Neural cell (in vitro differentiated cells): ENCODE measurements around the gene NFIX. TPM values are rescaled to one million over a fixed set of nuclear protein-coding genes. Genes with fewer than 3 reads are reported as not detected.

Experiments used
- H2AFZ ChIP-seq: fragments of 200-600, 300-800 bp; sonication (generic), shearing (Covaris generic); 2 replicates; pipeline ENCODE4 v1.6.0; 2014; ENCODE audit warnings: low read depth, mild to moderate bottlenecking, antibody characterized with exemption, low read length, moderate library complexity
- H3F3A ChIP-seq: fragments of 200-600 bp; shearing (Covaris generic); 2 replicates; pipeline ENCODE4 v1.6.1; 2016; ENCODE audit warnings: mild to moderate bottlenecking, moderate library complexity, mixed read lengths, antibody characterized with exemption, low read length; ENCODE audit not compliant: insufficient read depth, poor library complexity, severe bottlenecking
- H3K27ac ChIP-seq: fragments of 200-600, 300-800 bp; sonication (generic), shearing (Covaris generic); 2 replicates; pipeline ENCODE4 v1.5.1; 2014; ENCODE audit warnings: mild to moderate bottlenecking, low read length, moderate library complexity
- H3K27me3 ChIP-seq: fragments of 300-800, 200-600 bp; sonication (generic), shearing (Covaris generic); 2 replicates; pipeline ENCODE4 v1.6.0; 2014; ENCODE audit warnings: mild to moderate bottlenecking, low read depth, low read length, moderate library complexity; ENCODE audit not compliant: insufficient read depth
- H3K36me3 ChIP-seq: fragments of 300-800, 200-600 bp; sonication (generic), shearing (Covaris generic); 2 replicates; pipeline ENCODE4 v1.5.1; 2014; ENCODE audit warnings: mild to moderate bottlenecking, antibody characterized with exemption, low read length, moderate library complexity; ENCODE audit not compliant: insufficient read depth
- H3K4me2 ChIP-seq: fragments of 300-800, 200-600 bp; sonication (generic), shearing (Covaris generic); 2 replicates; pipeline ENCODE4 v1.6.0; 2014; ENCODE audit warnings: mild to moderate bottlenecking, low read length
- H3K4me3 ChIP-seq: fragments of 300-800, 200-600 bp; sonication (generic), shearing (Covaris generic); 2 replicates; pipeline ENCODE4 v1.5.1; 2014; ENCODE audit warnings: mild to moderate bottlenecking, low read length, moderate library complexity
- H3K79me2 ChIP-seq: fragments of 200-600 bp; shearing (Covaris generic); replicated peaks from 2 replicates; pipeline ENCODE4 v1.6.0; 2014; ENCODE audit warnings: mild to moderate bottlenecking, low read length, moderate library complexity; ENCODE audit not compliant: insufficient read depth
- H3K9ac ChIP-seq: fragments of 300-800, 200-600 bp; sonication (generic), shearing (Covaris generic); 2 replicates; pipeline ENCODE4 v1.6.1; 2016; ENCODE audit warnings: mild to moderate bottlenecking, low read length, mixed read lengths
- H3K9me2 ChIP-seq: fragments of 200-600 bp; shearing (Covaris generic); 2 replicates; pipeline ENCODE4 v1.6.1; 2016; ENCODE audit warnings: mild to moderate bottlenecking, low read length, mixed read lengths; ENCODE audit not compliant: insufficient read depth
- H3K9me3 ChIP-seq: fragments of 200-600, 300-800 bp; sonication (generic), shearing (Covaris generic); 2 replicates; pipeline ENCODE4 v1.6.1; 2016; ENCODE audit warnings: mild to moderate bottlenecking, mixed run types, low read length, moderate library complexity, mixed read lengths
- H4K20me1 ChIP-seq: fragments of 200-600 bp; shearing (Covaris generic); 2 replicates; pipeline ENCODE4 v1.6.1; 2016; ENCODE audit warnings: mild to moderate bottlenecking, mixed run types; ENCODE audit not compliant: insufficient read depth
- EP300 ChIP-seq: fragments of 450-650 bp; conservative IDR thresholded peaks from 2 replicates; pipeline ENCODE4 v1.6.1; 2014; ENCODE audit warnings: antibody characterized with exemption, mild to moderate bottlenecking, moderate library complexity; ENCODE audit not compliant: poor library complexity, severe bottlenecking
- EZH2 ChIP-seq: fragments of 200-600, 300-800 bp; shearing (Covaris generic), sonication (generic); IDR thresholded peaks from 2 replicates; pipeline ENCODE4 v1.6.1; 2014; ENCODE audit warnings: antibody characterized with exemption, low read length, borderline replicate concordance, mild to moderate bottlenecking; ENCODE audit not compliant: insufficient read depth, poor library complexity, severe bottlenecking
- MXI1 ChIP-seq: fragments of 450-650 bp; conservative IDR thresholded peaks from 2 replicates; pipeline ENCODE4 v1.6.1; 2014; ENCODE audit warnings: antibody characterized with exemption, mild to moderate bottlenecking; ENCODE audit not compliant: poor library complexity, severe bottlenecking
- POLR2AphosphoS5 ChIP-seq: IDR thresholded peaks from 2 replicates; pipeline ENCODE4 v1.6.1; 2012
- RAD21 ChIP-seq: fragments of 450-650 bp; conservative IDR thresholded peaks from 2 replicates; pipeline ENCODE4 v1.6.1; 2014; ENCODE audit warnings: antibody characterized with exemption, mild to moderate bottlenecking, moderate library complexity
- SMC3 ChIP-seq: fragments of 450-650 bp; conservative IDR thresholded peaks from 2 replicates; pipeline ENCODE4 v1.6.1; 2014; ENCODE audit warnings: antibody characterized with exemption, mild to moderate bottlenecking, moderate library complexity; ENCODE audit not compliant: poor library complexity
- TAF1 ChIP-seq: IDR thresholded peaks from 2 replicates; pipeline ENCODE4 v1.6.1; 2012; ENCODE audit warnings: low read depth
- polyA plus RNA-seq: library from polyadenylated mRNA; depleted of rRNA; stranded (reverse); fragments of >200 nt; gene quantifications from 2 replicates; pipeline ENCODE4 v1.2.3, GENCODE V29; 2014
- TF ChIP-seq, protein P1 (sequence below): IDR thresholded peaks from 2 replicates; pipeline ENCODE4 v1.6.1; 2012; ENCODE audit warnings: borderline replicate concordance
- TF ChIP-seq, protein P2 (sequence below): fragments of 450-650 bp; IDR thresholded peaks from 2 replicates; pipeline ENCODE4 v1.5.1; 2014; ENCODE audit warnings: antibody characterized with exemption, mild to moderate bottlenecking, moderate library complexity; ENCODE audit not compliant: poor library complexity, severe bottlenecking

Gene NFIX
- polyA plus RNA-seq, 1 donor from 2014 or later, result not detected

DNA sequence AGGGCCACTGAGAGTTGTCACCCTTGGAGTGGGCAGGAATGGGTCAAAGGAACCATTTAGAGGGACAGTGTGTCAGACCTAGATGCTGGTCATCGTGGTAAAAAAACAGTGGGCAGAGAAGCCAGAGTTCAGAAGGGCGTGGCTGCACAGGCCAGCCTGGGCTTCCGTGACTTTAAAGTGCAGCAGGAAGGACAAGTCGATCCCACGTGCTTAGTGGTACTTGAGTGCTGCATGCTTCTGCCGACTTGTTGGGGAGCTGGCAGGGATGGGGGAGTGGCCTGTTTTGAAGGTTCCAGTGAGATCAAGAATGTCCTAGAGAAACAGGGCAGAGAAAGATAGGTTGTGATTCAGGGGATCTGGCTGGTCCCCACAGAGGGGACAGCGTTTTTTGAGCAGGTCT lies 90.4 kb downstream of the NFIX start:
- no peaks in the 10 kb centered on the region for H4K20me1 ChIP-seq
- H3K27ac ChIP-seq, result no peak overlapping the region
- H3K36me3 ChIP-seq, result no peaks in the 10 kb centered on the region
- H3K9me3 ChIP-seq, result no peaks in the 10 kb centered on the region
- no peak for TF ChIP-seq SMC3
- TF ChIP-seq POLR2AphosphoS5, result no peak
- TF ChIP-seq, protein P1, sequence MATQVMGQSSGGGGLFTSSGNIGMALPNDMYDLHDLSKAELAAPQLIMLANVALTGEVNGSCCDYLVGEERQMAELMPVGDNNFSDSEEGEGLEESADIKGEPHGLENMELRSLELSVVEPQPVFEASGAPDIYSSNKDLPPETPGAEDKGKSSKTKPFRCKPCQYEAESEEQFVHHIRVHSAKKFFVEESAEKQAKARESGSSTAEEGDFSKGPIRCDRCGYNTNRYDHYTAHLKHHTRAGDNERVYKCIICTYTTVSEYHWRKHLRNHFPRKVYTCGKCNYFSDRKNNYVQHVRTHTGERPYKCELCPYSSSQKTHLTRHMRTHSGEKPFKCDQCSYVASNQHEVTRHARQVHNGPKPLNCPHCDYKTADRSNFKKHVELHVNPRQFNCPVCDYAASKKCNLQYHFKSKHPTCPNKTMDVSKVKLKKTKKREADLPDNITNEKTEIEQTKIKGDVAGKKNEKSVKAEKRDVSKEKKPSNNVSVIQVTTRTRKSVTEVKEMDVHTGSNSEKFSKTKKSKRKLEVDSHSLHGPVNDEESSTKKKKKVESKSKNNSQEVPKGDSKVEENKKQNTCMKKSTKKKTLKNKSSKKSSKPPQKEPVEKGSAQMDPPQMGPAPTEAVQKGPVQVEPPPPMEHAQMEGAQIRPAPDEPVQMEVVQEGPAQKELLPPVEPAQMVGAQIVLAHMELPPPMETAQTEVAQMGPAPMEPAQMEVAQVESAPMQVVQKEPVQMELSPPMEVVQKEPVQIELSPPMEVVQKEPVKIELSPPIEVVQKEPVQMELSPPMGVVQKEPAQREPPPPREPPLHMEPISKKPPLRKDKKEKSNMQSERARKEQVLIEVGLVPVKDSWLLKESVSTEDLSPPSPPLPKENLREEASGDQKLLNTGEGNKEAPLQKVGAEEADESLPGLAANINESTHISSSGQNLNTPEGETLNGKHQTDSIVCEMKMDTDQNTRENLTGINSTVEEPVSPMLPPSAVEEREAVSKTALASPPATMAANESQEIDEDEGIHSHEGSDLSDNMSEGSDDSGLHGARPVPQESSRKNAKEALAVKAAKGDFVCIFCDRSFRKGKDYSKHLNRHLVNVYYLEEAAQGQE, result no peak
- TF ChIP-seq, protein P2, sequence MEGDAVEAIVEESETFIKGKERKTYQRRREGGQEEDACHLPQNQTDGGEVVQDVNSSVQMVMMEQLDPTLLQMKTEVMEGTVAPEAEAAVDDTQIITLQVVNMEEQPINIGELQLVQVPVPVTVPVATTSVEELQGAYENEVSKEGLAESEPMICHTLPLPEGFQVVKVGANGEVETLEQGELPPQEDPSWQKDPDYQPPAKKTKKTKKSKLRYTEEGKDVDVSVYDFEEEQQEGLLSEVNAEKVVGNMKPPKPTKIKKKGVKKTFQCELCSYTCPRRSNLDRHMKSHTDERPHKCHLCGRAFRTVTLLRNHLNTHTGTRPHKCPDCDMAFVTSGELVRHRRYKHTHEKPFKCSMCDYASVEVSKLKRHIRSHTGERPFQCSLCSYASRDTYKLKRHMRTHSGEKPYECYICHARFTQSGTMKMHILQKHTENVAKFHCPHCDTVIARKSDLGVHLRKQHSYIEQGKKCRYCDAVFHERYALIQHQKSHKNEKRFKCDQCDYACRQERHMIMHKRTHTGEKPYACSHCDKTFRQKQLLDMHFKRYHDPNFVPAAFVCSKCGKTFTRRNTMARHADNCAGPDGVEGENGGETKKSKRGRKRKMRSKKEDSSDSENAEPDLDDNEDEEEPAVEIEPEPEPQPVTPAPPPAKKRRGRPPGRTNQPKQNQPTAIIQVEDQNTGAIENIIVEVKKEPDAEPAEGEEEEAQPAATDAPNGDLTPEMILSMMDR, result no peak
- TF ChIP-seq EP300, result no peak
- TF ChIP-seq MXI1, result no peak
- no peaks in the 10 kb centered on the region for H3F3A ChIP-seq
- no peaks in the 10 kb centered on the region for H3K79me2 ChIP-seq
- no peak overlapping the region for H3K4me3 ChIP-seq
- H3K4me2 ChIP-seq, result no peak overlapping the region
- no peak overlapping the region for H2AFZ ChIP-seq
- no peaks in the 10 kb centered on the region for H3K9me2 ChIP-seq
- no peak overlapping the region for H3K9ac ChIP-seq
- no peaks in the 10 kb centered on the region for H3K27me3 ChIP-seq

DNA sequence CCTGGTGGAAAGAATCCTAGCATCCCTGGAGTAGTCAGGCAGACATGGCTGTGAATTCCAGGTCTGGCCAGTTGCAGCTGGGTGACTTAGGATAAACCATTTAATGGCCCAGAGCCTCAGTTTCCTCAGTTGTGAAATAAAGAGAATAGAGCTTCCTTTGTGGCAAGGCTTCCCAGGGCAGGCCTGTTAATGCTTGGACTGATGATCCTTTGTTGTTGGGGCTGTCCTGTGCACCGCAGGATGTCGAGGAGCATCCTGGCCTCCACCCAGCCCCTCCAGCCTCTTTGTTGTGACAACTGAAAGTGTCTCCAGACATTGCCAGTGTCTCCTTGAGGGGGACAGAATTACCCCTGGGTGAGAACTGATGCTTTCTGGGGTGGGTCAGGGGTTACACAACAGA lies 91.1 kb downstream of the NFIX start:
- H3K27ac ChIP-seq, result no peak overlapping the region

More for the DNA sequence above, 91.1 kb downstream of the NFIX start:
- no peak overlapping the region for H3K4me3 ChIP-seq
- no peaks in the 10 kb centered on the region for H3K9me3 ChIP-seq
- H3K36me3 ChIP-seq, result no peaks in the 10 kb centered on the region
- no peaks in the 10 kb centered on the region for H4K20me1 ChIP-seq
- no peak overlapping the region for H3K9ac ChIP-seq
- H3K9me2 ChIP-seq, result no peaks in the 10 kb centered on the region
- no peaks in the 10 kb centered on the region for H3F3A ChIP-seq
- H3K27me3 ChIP-seq, result no peaks in the 10 kb centered on the region
- H2AFZ ChIP-seq, result no peak overlapping the region
- TF ChIP-seq POLR2AphosphoS5, result no peak
- TF ChIP-seq TAF1, result no peak
- TF ChIP-seq MXI1, result no peak
- TF ChIP-seq EP300, result no peak
- no peak for TF ChIP-seq EZH2
- TF ChIP-seq, protein P1, result no peak
- no peak for TF ChIP-seq RAD21
- TF ChIP-seq SMC3, result no peak
- TF ChIP-seq, protein P2, result no peak
- no peaks in the 10 kb centered on the region for H3K79me2 ChIP-seq
- H3K4me2 ChIP-seq, result no peak overlapping the region
